Endometrial microvascular endothelial cells (primary cell): ENCODE data around the gene TREML1. TPM values are rescaled to one million over a fixed set of nuclear protein-coding genes. Genes with fewer than 3 reads are reported as not detected.

Source experiments
- total RNA-seq: library from RNA; depleted of rRNA; stranded (reverse); fragments of >200 nt; gene quantifications from one replicate; pipeline ENCODE4 v1.2.3, GENCODE V29; 2015; ENCODE audit errors: inconsistent ontology term

The TREML1 gene
- total RNA-seq, 1 donor from 2014 or later = not detected

Other genes starting within 250 kb of the TREML1 start
- not detected for gene UNC5CL, start 115.1 kb downstream of the TREML1 start, total RNA-seq
- not detected for gene TSPO2, start 111.9 kb downstream of the TREML1 start, total RNA-seq
- gene APOBEC2, start 101.1 kb downstream of the TREML1 start, total RNA-seq = not detected
- gene OARD1, start 82.0 kb downstream of the TREML1 start, total RNA-seq = 8.1 TPM
- gene NFYA, start 81.4 kb downstream of the TREML1 start, total RNA-seq = 18.7 TPM
- not detected for gene TREM2, start 8.8 kb upstream of the TREML1 start, total RNA-seq
- not detected for gene TREML2, start 46.8 kb upstream of the TREML1 start, total RNA-seq
- gene TREML4, start 74.0 kb upstream of the TREML1 start, total RNA-seq = not detected
- gene TREM1, start 132.3 kb upstream of the TREML1 start, total RNA-seq = not detected
- gene NCR2, start 181.3 kb upstream of the TREML1 start, total RNA-seq = not detected